Activated CD4-positive, alpha-beta T cell treated with anti-CD3 and anti-CD28 coated beads, Interleukin-2, amount 50 U/mL, for 16 hours (primary cell): ENCODE data around the gene OSR1.
"Not testable (repeated sequence)": the region's sequence is repeated elsewhere in the genome, so short reads cannot be mapped to it uniquely, and the experiment has no call there.

ENCODE experiments used
- DNase-seq: peaks from one replicate; pipeline ENCODE4 v3.0.0-alpha.2; 2020

OSR1 gene

DNA sequence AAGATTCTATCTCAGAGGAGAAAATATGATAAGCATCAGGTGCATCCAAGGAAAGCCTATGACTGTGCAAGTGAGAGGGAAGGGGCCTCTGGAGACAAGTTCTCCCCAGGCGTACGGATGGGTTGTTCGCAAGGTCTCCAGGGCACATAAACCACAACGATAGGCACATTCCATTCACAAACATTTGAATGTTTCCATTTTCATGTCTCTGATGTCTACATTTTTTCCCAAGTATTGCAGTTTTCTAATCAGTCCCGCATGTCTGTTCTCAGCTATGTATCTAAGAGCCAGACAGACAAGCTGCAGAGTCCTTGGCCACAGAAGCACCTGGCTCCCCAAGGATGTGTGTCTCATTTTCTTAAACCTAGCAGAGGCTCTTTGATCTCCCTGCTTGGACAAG is 28.0 kb downstream of the OSR1 start:
- no peak for DNase-seq

DNA sequence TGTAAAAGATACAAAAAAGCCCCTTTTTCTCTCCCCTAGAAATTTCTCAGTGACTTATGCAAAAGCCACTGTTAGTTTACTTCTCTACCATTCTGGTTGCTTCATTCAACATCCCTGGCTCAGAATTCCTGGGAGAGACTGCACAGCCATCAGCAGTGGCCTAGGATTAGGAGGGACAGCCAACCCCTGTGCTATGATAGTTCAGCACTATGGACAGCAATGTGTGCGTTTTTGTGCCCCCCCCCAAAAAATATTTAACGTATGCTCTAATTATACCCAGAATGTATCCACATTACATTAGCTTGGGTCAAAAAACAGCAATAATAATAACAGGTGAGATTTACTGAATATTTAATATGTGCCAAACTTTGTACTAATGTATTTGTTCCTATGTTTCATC is 29.0 kb downstream of the OSR1 start:
- DNase-seq, result no peak

DNA sequence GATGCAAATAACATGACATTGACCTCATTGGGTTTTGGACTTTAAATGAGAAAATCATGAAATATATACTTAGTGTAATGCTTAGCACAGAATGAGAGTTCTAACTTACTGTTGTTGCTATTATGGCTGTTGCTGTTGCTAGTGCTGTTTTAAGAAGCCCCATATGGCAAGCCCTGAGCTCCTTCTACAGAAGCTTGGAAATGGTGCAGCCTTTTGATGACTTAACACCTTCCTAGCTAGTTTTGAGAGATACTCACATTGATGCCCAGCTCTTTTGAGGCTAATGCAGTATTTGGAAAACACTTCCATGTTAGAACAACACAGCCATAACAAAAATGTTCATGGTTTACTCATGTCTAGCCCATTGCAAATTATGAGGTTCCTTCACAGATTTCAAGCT is 30.9 kb downstream of the OSR1 start:
- DNase-seq, result no peak

DNA sequence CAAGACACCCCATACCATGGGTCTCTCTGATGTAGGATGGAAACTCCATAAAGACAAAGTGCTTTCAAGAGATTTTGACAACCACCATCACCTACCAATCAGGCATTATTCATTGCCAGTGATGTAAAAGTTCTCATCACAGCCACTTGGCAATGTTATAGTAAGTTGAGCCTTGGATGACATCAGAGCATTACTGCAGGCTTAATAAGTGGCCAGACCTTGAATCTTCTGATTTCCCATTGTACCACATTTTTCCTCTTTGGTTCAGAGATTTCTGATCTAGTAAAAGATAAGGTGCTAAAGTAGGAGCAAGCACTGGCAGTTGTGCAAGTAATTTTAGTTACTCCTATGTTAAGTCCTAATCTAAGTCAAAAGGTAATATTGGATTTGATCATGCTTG is 36.5 kb downstream of the OSR1 start:
- no peak for DNase-seq

DNA sequence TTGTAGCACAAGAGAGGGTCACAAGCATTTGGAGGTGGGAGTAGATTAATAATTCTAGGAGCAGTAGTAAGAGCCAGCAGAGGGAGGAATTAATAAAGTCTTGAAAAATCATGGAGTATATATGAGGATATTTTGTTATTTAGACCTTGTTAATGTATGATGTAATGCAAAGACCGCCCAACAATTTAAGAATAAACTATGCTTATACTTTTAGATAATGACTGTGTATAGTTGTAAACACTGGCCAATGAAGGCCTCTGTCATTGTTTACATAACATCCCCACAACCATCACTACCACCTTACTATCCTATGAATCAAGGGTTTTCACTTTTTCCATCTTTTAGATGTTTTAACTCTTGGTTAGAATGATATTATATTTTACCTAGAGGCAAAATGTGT is 37.6 kb downstream of the OSR1 start:
- no peak for DNase-seq

DNA sequence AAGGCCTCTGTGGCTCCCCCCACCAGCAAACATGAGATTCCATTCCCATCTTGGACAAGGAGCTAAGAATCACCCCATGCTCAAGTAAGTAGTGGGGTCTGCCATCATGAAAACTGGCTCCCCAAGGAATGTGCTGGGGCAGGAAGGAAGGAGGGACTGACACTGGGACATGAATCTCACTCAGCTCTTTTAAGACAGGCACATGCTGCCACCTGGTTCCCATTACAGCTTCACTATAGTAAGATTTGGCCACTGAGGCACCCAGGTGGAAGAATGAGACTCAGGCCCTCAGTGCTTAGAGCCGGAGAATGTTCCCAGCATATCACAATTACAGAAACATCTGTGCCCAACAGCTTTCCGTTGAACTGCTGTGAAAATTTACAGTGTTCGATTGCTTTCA is 38.7 kb downstream of the OSR1 start:
- no peak for DNase-seq

DNA sequence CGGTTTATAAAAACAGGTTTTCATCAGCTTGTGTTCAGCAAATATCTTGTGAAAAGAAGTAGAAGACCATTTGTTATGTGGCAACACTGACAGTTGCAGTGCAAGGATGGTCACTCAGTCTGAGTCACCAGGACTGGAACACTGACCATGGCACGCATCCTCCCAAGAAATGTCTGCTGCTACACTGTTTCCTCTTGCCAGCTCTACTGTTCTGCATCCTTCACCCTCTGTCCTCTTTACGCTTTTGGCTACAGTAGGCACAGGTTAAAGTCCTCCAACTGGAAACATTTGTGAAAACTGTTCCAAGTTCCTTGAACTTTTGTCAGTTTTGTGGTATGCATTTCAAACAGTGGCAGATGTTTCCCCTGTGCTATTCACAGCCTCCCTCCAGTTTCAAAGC is 39.4 kb downstream of the OSR1 start:
- DNase-seq, result no peak

DNA sequence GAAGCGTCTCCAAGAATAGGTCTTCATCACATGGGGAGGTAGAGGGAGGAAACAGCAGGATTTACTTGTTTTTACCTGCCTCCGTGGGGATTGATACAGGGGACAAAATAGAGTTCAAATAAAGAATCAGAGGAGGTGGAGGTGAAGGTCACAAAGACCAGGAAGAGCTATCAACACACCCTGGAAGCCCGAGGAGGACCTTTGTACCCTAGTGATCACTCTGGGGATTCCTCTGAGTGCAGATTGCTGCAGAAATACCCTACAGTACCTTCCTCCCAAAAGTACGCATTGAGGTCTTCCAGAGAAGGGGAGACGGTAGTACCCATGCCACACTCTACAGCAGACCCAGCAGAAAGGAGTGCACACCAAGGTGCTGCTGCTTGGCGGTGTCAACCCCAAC is 44.9 kb downstream of the OSR1 start:
- DNase-seq, result no peak

DNA sequence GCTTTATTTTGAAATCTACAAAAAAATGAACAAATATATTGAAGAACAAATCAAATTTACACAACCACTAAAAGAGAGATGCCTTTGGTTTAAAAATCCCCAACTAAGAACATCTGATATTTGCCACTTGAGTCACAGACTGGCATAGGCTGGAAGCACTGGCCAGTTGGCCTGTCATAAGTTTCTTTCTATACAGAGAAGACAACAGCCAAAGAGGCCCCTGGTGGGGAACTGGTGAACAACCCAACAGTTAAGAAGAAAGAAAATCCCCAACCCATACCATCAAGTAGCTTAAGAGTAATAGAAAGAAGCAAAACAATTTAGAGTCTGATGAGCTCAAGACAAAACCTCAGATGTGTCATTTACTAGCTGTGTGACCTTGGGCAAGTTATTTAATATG is 45.5 kb downstream of the OSR1 start:
- DNase-seq, result no peak

DNA sequence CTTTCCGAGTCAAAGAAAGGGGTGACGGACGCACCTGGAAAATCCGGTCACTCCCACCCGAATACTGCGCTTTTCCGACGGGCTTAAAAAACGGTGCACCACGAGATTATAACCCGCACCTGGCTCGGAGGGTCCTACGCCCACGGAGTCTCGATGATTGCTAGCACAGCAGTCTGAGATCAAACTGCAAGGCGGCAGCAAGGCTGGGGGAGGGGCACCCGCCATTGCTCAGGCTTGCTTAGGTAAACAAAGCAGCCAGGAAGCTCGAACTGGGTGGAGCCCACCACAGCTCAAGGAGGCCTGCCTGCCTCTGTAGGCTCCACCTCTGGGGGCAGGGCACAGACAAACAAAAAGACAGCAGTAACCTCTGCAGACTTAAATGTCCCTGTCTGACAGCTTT is 52.4 kb downstream of the OSR1 start:
- DNase-seq, result not testable (repeated sequence)

DNA sequence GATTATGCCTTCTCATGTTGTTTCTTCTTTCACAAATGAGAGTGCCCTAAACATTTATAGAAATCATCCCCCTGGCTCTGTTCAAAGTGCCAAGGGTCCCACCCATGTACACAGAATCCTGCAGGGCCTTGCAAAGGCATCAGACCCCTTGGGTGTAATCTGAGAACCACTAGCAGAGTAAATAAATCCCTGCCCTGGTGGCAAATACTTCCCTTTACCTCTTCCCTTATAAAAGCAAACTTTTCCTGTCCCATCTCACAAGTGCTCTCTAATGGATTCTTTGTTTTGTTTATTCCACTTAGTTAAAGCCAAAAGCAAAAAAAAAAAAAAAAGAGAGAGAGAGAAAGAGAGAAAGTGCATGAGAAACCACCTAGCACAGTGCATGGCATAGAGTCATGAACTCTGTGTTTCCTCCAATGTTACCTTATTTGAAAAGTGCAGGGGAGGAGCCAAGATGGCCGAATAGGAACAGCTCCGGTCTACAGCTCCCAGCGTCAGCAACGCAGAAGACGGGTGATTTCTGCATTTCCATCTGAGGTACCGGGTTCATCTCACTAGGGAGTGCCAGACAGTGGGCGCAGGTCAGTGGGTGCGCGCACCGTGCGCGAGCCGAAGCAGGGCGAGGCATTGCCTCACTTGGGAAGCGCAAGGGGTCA is 52.9 kb downstream of the OSR1 start:
- DNase-seq, result not testable (repeated sequence)

DNA sequence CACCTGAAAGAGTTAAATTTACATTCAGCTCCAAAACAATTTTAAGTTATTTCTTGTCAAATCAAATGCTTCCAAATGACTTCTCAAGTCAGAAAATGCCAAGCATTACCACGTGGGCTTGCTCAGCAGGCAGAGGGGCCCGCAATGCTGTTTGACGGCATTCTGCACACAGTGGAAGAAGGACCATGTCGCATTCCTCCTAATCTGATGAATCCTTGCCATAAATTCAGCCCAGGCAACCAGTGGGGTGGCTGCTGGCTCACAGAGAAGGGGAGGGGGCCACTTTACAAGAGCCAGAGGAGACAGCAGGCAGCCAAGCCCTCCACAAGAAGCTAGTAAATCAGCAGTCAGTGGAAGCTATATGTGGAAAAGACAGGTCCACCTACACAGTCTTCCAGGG is 56.7 kb downstream of the OSR1 start:
- DNase-seq, result no peak
